Ovary (tissue), 9 donors: ENCODE measurements around the gene MLN. TPM values are rescaled to one million over a fixed set of nuclear protein-coding genes. Genes with fewer than 3 reads are reported as not detected.

ENCODE experiments used
- DNase-seq, 5 donors: peaks; one replicate each; pipeline ENCODE4 v3.0.0-alpha.2; 2019 to 2020
- H3K27ac ChIP-seq, 2 donors: fragments of 200-600 bp; one replicate each; pipeline versions ENCODE4 v1.5.1 to v1.8.0; 2019 to 2022
- H3K27me3 ChIP-seq: fragments of 200-600 bp; one replicate; pipeline ENCODE4 v1.8.0; 2022
- H3K36me3 ChIP-seq: fragments of 200-600 bp; sonication (generic); one replicate; pipeline ENCODE4 v1.5.1; 2019
- H3K4me1 ChIP-seq: one replicate; pipeline ENCODE4 v1.8.1; 2013; ENCODE audit warnings: mild to moderate bottlenecking, moderate library complexity; ENCODE audit not compliant: insufficient read depth
- H3K4me3 ChIP-seq: fragments of 200-600 bp; sonication (generic); one replicate; pipeline ENCODE4 v1.5.1; 2017
- H3K9me3 ChIP-seq, 2 donors: fragments of 200-600 bp in 1 of 2; sonication (generic) in 1 of 2; one replicate each; pipeline versions ENCODE4 v1.5.1 to v1.8.1; 2013 to 2019; ENCODE audit warnings: mild to moderate bottlenecking in 1 of 2, moderate library complexity in 1 of 2
- EP300 ChIP-seq: sonication (generic); formaldehyde crosslinking; IDR thresholded peaks from one replicate; pipeline ENCODE4 v1.6.1; 2017; ENCODE audit warnings: antibody characterized with exemption
- POLR2A ChIP-seq: fragments of 450-650 bp; IDR thresholded peaks from one replicate; pipeline ENCODE4 v1.6.1; 2017; ENCODE audit warnings: antibody characterized with exemption, mild to moderate bottlenecking, moderate library complexity
- WGBS, 3 donors: extraction: QIAGEN DNeasy Blood & Tissue Kit in 1 of 3; methylation state at CpG; one replicate each; pipeline versions ENCODE4 v1.1.5 to v1.1.7; 2013 to 2017; 5-methylcytosine and 5-hydroxymethylcytosine counted together
- intact Hi-C, 4 donors: fragments of 100-400 bp; cut with DNase I; formaldehyde crosslinking; loops; one replicate each; pipeline versions ENCODE4 v1.11.0 to v1.15.1; 2022 to 2023
- polyA plus RNA-seq, 2 donors: library from polyadenylated mRNA; stranded (reverse); fragments of 200-250 nt in 1 of 2; fragments of 350-450 nt in 1 of 2; fragmentation: Illumina TruSeq in 1 of 2; extraction: RNeasy Lipid Tissue Mini Kit (QIAGEN cat#74804) in 1 of 2; gene quantifications; one replicate each; pipeline ENCODE4 v1.2.3, GENCODE V29; 2013 to 2014
- total RNA-seq, 7 donors: library from RNA; depleted of rRNA in 2 of 7; stranded (reverse); fragments of >200 nt in 2 of 7; fragmentation: NEBNext Ultra II Directional in 3 of 7; extraction: Animal tissue kit (Norgen Biotek cat#: 25700) in 3 of 7; gene quantifications; one replicate each; pipeline versions ENCODE4 v1.1.0 to v1.2.4, GENCODE V29; 2016 to 2023
- TF ChIP-seq, protein P1 (sequence below), 3 donors: fragments of 450-650 bp in 2 of 3; fragments of 200-600 bp in 1 of 3; IDR thresholded peaks; one replicate each; pipeline versions ENCODE4 v1.5.1 to v1.8.0; 2016 to 2022; ENCODE audit warnings: antibody characterized with exemption in 3 of 3, mild to moderate bottlenecking in 1 of 3
- donor health status: DM: no; HTN: no; CAD: no; lungs with moderate emphysema.
- donor health status: DM: no; HTN: no; CAD: no.
- donor health status: Bipolar disorder and iron deficiency.
- donor health status: DM: yes; HTN: yes; CAD: no.
- donor health status: DM: no; HTN: no; CAD: no.
- donor health status: DM: yes; HTN: yes; CAD: no.

MLN gene
- total and polyA plus RNA-seq, 9 donors: not detected

DNA sequence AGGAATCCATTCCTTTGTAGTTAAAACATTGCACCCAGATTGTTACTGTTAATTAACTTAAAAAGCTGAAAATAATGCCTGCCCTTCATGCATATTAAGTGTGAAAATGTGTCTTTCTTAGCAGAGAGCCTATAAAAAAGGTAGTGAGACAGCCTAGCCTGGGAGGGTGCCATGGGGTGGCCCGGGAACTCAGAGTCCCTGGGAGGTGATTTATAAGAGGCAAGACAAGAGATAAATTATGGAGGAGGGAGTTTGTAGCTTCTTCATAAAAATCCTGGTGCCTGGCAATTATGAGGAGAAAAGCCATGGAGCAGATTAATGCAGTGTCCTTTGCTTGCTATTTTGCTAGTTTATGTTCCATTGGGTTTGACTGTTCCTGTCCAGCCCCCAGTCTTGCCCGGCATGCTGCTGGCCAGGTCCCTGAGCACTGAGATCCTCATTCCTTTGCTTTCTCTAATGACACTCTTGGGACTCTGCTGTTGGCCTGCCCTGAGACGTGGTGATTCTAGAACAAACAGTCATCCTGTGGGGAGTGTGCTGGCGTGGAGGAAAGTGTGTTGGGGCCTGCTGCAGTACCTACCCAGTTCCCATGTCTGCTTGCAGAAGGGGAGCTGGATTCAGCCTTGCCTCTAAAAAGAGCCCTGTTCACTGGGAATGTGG lies 4.2 kb downstream of the MLN start:
- no peak for DNase-seq
- TF ChIP-seq POLR2A (no peak), EP300 (no peak)
- TF ChIP-seq, protein P1, sequence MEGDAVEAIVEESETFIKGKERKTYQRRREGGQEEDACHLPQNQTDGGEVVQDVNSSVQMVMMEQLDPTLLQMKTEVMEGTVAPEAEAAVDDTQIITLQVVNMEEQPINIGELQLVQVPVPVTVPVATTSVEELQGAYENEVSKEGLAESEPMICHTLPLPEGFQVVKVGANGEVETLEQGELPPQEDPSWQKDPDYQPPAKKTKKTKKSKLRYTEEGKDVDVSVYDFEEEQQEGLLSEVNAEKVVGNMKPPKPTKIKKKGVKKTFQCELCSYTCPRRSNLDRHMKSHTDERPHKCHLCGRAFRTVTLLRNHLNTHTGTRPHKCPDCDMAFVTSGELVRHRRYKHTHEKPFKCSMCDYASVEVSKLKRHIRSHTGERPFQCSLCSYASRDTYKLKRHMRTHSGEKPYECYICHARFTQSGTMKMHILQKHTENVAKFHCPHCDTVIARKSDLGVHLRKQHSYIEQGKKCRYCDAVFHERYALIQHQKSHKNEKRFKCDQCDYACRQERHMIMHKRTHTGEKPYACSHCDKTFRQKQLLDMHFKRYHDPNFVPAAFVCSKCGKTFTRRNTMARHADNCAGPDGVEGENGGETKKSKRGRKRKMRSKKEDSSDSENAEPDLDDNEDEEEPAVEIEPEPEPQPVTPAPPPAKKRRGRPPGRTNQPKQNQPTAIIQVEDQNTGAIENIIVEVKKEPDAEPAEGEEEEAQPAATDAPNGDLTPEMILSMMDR (IDR thresholded peaks at IDR 0.05): no peak
- intact Hi-C loops: no loop called here
- Histone ChIP-seq H3K4me1 (no peaks in the 10 kb centered on the region), H3K27ac (no peak overlapping the region), H3K27me3 (no peaks in the 10 kb centered on the region), H3K36me3 (no peaks in the 10 kb centered on the region), H3K9me3 (no peaks in the 10 kb centered on the region), H3K4me3 (no peak overlapping the region)
- 21 to 26% (median 23%) methylated on average over 4 of the region's 4 CpGs for WGBS, 3 donors

DNA sequence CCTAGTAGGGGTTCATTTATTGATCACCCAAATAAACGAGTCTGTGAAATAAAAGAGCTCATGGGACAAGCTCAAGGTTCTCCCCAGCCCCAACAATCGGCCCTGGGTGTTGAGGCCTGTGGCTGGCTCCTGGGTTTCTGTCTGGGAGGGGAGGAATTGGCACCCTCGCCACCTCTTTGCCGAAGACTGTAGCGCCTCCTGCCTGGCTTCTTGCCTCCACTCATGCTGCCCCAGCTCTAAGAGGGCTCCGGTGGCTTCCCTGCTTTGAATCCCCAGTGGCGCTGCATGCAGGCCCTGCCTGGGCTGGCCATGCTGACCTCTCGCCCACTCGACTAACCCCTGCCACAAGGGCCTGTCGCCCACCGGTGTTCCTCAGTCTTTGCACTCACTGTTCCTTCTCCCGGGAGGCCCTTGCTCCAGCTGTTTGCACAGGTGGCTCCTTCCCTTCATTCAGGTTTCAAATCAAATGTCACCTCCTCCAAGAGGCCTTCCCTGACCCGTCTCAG lies 5.4 kb downstream of the MLN start:
- no peak for DNase-seq
- no peaks in the 10 kb centered on the region for H3K9me3 ChIP-seq
- WGBS, 3 donors: 77 to 83% (median 81%) methylated on average over 13 of the region's 13 CpGs
- H3K36me3 ChIP-seq: no peaks in the 10 kb centered on the region
- intact Hi-C loops: no loop called here
- no peaks in the 10 kb centered on the region for H3K27me3 ChIP-seq
- TF ChIP-seq POLR2A: no peak
- TF ChIP-seq, protein P1 (IDR thresholded peaks at IDR 0.05): no peak
- TF ChIP-seq EP300: no peak
- H3K27ac ChIP-seq: no peak overlapping the region
- no peak overlapping the region for H3K4me3 ChIP-seq
- H3K4me1 ChIP-seq: no peaks in the 10 kb centered on the region

- WGBS, 3 donors: 61 to 80% (median 73%) methylated on average over 10 of the region's 10 CpGs
- DNase-seq: no peak
- intact Hi-C loops: no loop called here
- H3K27me3 ChIP-seq: no peaks in the 10 kb centered on the region
- no peaks in the 10 kb centered on the region for H3K36me3 ChIP-seq
- no peak overlapping the region for H3K27ac ChIP-seq
- H3K4me1 ChIP-seq: no peaks in the 10 kb centered on the region
- TF ChIP-seq, protein P1 (IDR thresholded peaks at IDR 0.05): no peak
- no peak for TF ChIP-seq EP300
- no peak for TF ChIP-seq POLR2A
- H3K4me3 ChIP-seq: no peak overlapping the region
- H3K9me3 ChIP-seq: no peaks in the 10 kb centered on the region
Observed at GRCh38 chr6:33797626-33798342, 6.0 kb downstream of the MLN start.

DNA sequence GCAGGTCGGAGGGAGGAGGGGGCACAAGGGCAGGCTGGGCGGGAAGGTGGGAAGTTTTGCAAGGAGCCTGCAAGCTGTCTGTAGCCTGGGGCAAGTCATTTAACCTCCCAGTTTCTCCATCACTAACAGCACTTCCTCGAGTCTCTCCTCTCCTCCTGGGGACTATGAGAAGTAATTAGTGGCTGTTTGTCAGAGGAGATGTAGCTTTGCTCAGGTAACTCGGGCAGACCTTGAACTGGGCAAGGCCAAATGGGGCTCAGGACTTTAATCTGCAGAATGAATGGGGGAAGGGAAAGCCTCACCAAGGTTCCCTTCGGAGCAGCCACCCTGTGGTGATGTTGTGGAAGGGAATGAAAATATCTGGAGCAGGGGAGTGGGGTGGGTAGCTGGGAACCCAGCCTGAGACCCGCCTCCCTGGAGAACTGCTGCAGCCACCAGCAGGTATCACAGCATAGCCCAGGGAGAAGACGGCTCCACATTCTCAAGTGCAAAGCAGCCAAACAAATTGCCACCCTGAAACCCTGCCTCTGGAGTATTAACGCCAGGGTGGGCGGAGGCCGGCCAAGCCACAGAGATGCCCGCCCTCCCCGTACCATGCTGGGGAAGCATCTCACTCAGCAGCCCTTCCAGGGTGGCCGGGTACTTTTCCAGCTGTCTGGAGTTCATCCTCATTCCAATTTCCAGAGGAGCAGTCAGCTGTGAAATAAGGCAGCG lies 8.7 kb downstream of the MLN start:
- Histone ChIP-seq H3K9me3 (no peaks in the 10 kb centered on the region), H3K27ac (no peak overlapping the region), H3K36me3 (no peaks in the 10 kb centered on the region), H3K27me3 (no peaks in the 10 kb centered on the region), H3K4me1 (no peaks in the 10 kb centered on the region), H3K4me3 (no peak overlapping the region)
- DNase-seq: no peak
- TF ChIP-seq POLR2A (no peak), EP300 (no peak)
- TF ChIP-seq, protein P1 (IDR thresholded peaks at IDR 0.05): no peak
- WGBS, 3 donors: 29 to 39% (median 34%) methylated on average over 14 of the region's 14 CpGs
- intact Hi-C loops: no loop called here
